ENCODE data around the gene ANKK1.

The ANKK1 gene

GRCh38 chr11:113446938-113447337 is 59.4 kb downstream of the ANKK1 start:
- no peak overlapping the region for H3K4me3 ChIP-seq (replicated peaks; ENCODE audit: low read depth, low read length)
- no peak for TF ChIP-seq CTCF (IDR thresholded peaks at IDR 0.05; ENCODE audit: low read depth, low read length, missing control alignments)
- DNase-seq (ENCODE audit: extremely low read depth, low read depth) = no peak

- H3K4me3 ChIP-seq (replicated peaks; ENCODE audit: low read depth, low read length) = no peak overlapping the region
- no peak for DNase-seq (ENCODE audit: extremely low read depth, low read depth)
- no peak for TF ChIP-seq CTCF (IDR thresholded peaks at IDR 0.05; ENCODE audit: low read depth, low read length, missing control alignments)
These were observed 60.2 kb downstream of the ANKK1 start for GRCh38 chr11:113447621-113448315.

- H3K4me3 ChIP-seq (replicated peaks; ENCODE audit: low read depth, low read length) = no peak overlapping the region
- DNase-seq (ENCODE audit: extremely low read depth, low read depth) = no peak
- no peak for TF ChIP-seq CTCF (IDR thresholded peaks at IDR 0.05; ENCODE audit: low read depth, low read length, missing control alignments)
These were observed 60.7 kb downstream of the ANKK1 start for GRCh38 chr11:113448316-113448677.

- H3K4me3 ChIP-seq (replicated peaks; ENCODE audit: low read depth, low read length) = no peak overlapping the region
- DNase-seq (ENCODE audit: extremely low read depth, low read depth) = no peak
- no peak for TF ChIP-seq CTCF (IDR thresholded peaks at IDR 0.05; ENCODE audit: low read depth, low read length, missing control alignments)
These were observed 62.2 kb downstream of the ANKK1 start for GRCh38 chr11:113449743-113450142.
